ENCODE results near the gene NTRK3. TPM values are rescaled to one million over a fixed set of nuclear protein-coding genes. Genes with fewer than 3 reads are reported as not detected.

Gene NTRK3
- total RNA-seq, 1 experiment from 2014 or later, result not detected

DNA sequence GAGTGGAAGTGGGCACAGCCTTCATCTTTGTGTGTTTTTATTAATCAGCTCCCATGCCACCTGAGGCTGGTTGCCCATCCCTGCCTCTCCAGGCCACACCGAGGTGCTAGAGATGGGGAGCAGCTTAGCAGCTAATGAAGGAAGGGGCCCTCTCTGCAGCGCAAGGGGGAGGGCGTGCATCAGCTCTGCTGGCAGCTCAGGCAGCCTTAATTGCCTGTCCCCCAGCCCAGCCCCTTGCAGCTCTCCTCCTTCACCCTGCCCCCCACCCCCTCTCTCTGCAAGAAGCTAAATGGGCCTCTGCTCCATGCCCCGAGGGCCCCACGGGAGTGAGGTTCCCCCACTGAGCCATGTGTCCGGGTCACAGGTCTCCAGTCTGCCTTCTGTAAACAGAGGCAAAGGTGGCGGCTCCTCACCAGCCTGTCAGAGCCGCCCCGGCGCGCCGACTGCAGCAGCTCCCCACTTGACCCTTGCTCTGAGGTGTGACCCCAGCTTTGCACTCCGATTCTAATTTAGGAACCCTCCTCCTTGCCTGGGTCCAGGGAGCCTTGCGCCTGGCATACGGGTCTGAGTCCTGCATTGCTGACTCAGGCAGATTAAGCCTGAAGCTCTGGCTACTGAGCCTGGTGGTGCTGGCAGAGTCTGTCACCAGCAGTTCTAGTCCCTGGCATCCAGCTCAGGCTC is 27.9 kb upstream of the NTRK3 start:
- no peaks in the 10 kb centered on the region for H3K4me1 Mint-ChIP-seq (ENCODE audit: low read depth, unreplicated experiment)
- DNase-seq, result no peak
- no peaks in the 10 kb centered on the region for H3K36me3 Mint-ChIP-seq (ENCODE audit: insufficient read depth, unreplicated experiment)
- H3K9me3 Mint-ChIP-seq (ENCODE audit: low read depth, unreplicated experiment), result no peaks in the 10 kb centered on the region
- H3K27ac Mint-ChIP-seq (ENCODE audit: unreplicated experiment), result no peak overlapping the region
- H3K4me3 Mint-ChIP-seq (ENCODE audit: low read depth, unreplicated experiment), result no peak overlapping the region
- TF ChIP-seq, protein P1, sequence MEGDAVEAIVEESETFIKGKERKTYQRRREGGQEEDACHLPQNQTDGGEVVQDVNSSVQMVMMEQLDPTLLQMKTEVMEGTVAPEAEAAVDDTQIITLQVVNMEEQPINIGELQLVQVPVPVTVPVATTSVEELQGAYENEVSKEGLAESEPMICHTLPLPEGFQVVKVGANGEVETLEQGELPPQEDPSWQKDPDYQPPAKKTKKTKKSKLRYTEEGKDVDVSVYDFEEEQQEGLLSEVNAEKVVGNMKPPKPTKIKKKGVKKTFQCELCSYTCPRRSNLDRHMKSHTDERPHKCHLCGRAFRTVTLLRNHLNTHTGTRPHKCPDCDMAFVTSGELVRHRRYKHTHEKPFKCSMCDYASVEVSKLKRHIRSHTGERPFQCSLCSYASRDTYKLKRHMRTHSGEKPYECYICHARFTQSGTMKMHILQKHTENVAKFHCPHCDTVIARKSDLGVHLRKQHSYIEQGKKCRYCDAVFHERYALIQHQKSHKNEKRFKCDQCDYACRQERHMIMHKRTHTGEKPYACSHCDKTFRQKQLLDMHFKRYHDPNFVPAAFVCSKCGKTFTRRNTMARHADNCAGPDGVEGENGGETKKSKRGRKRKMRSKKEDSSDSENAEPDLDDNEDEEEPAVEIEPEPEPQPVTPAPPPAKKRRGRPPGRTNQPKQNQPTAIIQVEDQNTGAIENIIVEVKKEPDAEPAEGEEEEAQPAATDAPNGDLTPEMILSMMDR (IDR thresholded peaks at IDR 0.05; ENCODE audit: unreplicated experiment), result no peak
- CTCF ChIA-PET, result no interaction called here
- intact Hi-C loops (cut with micrococcal nuclease; ENCODE audit: unreplicated experiment), result no loop called here
- no TSS peak for BruUV-seq (replicated peaks)
- peaks cover 63% of the 10 kb centered on the region for H3K27me3 Mint-ChIP-seq (ENCODE audit: unreplicated experiment)

DNA sequence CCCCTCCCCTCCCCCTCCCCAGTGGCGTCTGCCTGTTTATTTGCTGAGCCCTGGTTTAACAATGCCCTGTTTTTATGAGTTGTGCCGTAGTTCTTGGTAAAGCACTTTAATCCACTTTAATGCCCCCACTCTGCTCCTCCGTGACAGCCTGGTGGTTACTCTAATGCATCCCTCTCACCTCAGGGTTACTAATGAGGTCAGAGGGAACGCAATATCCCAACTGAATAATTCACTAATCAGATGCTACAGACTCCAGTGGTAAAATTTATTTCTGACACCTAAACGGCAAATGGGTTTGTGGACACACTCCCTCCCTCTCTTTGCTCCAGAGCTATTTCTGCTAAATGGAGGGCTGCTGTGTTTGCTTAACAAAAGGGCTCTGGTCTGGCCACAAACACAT is 26.1 kb upstream of the NTRK3 start:
- TF ChIP-seq, protein P1 (IDR thresholded peaks at IDR 0.05; ENCODE audit: unreplicated experiment), result no peak
- H3K4me3 Mint-ChIP-seq (ENCODE audit: low read depth, unreplicated experiment), result no peak overlapping the region
- intact Hi-C loops (cut with micrococcal nuclease; ENCODE audit: unreplicated experiment), result no loop called here
- CTCF ChIA-PET, result no interaction called here
- no peaks in the 10 kb centered on the region for H3K4me1 Mint-ChIP-seq (ENCODE audit: low read depth, unreplicated experiment)
- no peak overlapping the region for H3K27ac Mint-ChIP-seq (ENCODE audit: unreplicated experiment)
- no peak for DNase-seq
- no peaks in the 10 kb centered on the region for H3K9me3 Mint-ChIP-seq (ENCODE audit: low read depth, unreplicated experiment)
- H3K27me3 Mint-ChIP-seq (ENCODE audit: unreplicated experiment), result peaks cover 71% of the 10 kb centered on the region
- H3K36me3 Mint-ChIP-seq (ENCODE audit: insufficient read depth, unreplicated experiment), result no peaks in the 10 kb centered on the region
- no TSS peak for BruUV-seq (replicated peaks)

DNA sequence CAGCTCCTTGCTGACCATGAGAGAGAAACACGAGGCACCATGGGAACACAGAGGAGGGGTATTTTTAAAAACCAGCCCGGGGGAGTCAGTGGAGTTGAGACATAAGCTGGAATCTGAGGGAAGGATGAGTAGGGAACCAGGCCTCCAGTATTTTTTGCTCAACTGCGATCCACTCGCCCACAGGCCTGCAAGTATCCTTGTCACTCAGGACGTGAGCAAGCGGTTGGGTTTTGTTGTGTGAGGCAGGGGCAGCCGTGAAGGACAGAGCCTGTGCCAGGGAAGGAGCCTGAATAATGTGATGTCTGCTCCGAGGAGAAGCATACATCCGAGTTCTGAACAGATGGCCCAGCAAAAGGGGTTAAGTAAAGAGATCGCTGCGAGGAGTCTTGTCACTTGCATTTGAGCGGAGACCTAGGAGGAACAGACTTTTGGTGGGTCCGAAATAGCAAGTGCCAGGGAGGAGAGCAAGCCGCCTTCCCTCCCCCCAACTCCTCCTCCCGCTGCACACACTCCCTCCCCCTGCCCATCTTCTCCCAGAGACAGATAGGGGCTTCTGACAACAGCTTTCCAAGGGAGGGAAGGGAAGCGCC is 20.4 kb upstream of the NTRK3 start:
- H3K9me3 Mint-ChIP-seq (ENCODE audit: low read depth, unreplicated experiment), result no peaks in the 10 kb centered on the region
- no peak for DNase-seq
- CTCF ChIA-PET, result no interaction called here
- H3K27ac Mint-ChIP-seq (ENCODE audit: unreplicated experiment), result no peak overlapping the region
- intact Hi-C loops (cut with micrococcal nuclease; ENCODE audit: unreplicated experiment), result no loop called here
- H3K27me3 Mint-ChIP-seq (ENCODE audit: unreplicated experiment), result peaks cover 91% of the 10 kb centered on the region
- H3K4me1 Mint-ChIP-seq (ENCODE audit: low read depth, unreplicated experiment), result no peaks in the 10 kb centered on the region
- H3K4me3 Mint-ChIP-seq (ENCODE audit: low read depth, unreplicated experiment), result no peak overlapping the region
- H3K36me3 Mint-ChIP-seq (ENCODE audit: insufficient read depth, unreplicated experiment), result no peaks in the 10 kb centered on the region
- BruUV-seq (replicated peaks), result no TSS peak
- TF ChIP-seq, protein P1 (IDR thresholded peaks at IDR 0.05; ENCODE audit: unreplicated experiment), result no peak

DNA sequence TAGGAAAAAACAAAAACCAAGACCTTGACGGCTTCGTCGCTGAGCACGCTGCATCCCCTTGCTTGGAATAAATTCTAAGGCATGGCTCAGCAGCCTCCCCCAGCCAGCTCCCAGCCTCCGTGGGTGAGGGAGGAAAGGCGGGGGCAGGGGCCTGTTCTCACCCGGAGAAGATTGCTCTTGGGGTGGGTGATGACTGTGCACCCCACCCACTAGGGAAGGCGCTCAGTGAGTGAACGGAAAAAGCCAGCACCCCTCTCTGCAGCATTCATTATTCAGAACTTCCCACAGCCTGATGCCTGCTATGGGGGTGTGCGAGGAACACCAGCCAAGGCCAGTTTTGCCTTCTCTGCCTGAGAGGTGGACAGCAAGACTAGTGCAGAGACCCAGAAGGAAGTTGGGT is 19.3 kb upstream of the NTRK3 start:
- no peak for DNase-seq
- H3K36me3 Mint-ChIP-seq (ENCODE audit: insufficient read depth, unreplicated experiment), result no peaks in the 10 kb centered on the region
- no TSS peak for BruUV-seq (replicated peaks)
- H3K9me3 Mint-ChIP-seq (ENCODE audit: low read depth, unreplicated experiment), result no peaks in the 10 kb centered on the region
- TF ChIP-seq, protein P1 (IDR thresholded peaks at IDR 0.05; ENCODE audit: unreplicated experiment), result no peak
- H3K27ac Mint-ChIP-seq (ENCODE audit: unreplicated experiment), result no peak overlapping the region
- CTCF ChIA-PET, result no interaction called here
- H3K27me3 Mint-ChIP-seq (ENCODE audit: unreplicated experiment), result peaks cover 100% of the 10 kb centered on the region
- intact Hi-C loops (cut with micrococcal nuclease; ENCODE audit: unreplicated experiment), result no loop called here
- no peaks in the 10 kb centered on the region for H3K4me1 Mint-ChIP-seq (ENCODE audit: low read depth, unreplicated experiment)
- H3K4me3 Mint-ChIP-seq (ENCODE audit: low read depth, unreplicated experiment), result no peak overlapping the region
